Naive thymus-derived CD4-positive, alpha-beta T cell (primary cell): ENCODE measurements around the gene CHST3. TPM values are rescaled to one million over a fixed set of nuclear protein-coding genes. Genes with fewer than 3 reads are reported as not detected.
A peak's percentile ranks its signal among the peaks of the same experiment; 100 is the strongest.

ENCODE experiments used
- ATAC-seq: fragments of 150-1000 bp; cut with Tn5 transposase; 2 replicates; pipeline ENCODE4 v1.10.0; 2021; ENCODE audit warnings: mild to moderate bottlenecking, moderate library complexity
- CTCF ChIA-PET: fragments of 350-600 bp; sonication (Branson Sonifier 250); formaldehyde crosslinking; loops from one replicate; lab custom pipeline; 2021; ENCODE audit warnings: antibody characterized with exemption; lab: Charles Lee
- POLR2A ChIA-PET: fragments of 350-600 bp; sonication (Branson Sonifier 250); formaldehyde crosslinking; loops from one replicate; lab custom pipeline; 2021; ENCODE audit warnings: antibody characterized with exemption, inconsistent platforms; lab: Charles Lee
- DNase-seq, 9 donors: peaks; one replicate each; pipeline versions ENCODE4 v3.0.0 to v3.0.0-alpha.2; 2020 to 2022; ENCODE audit warnings: mixed read lengths in 1 of 9
- H3K27ac ChIP-seq: one replicate; pipeline ENCODE4 v1.7.0; 2013; ENCODE audit warnings: mild to moderate bottlenecking, low read depth, low read length, moderate library complexity
- H3K27me3 ChIP-seq, 2 donors: one replicate each; pipeline ENCODE4 v1.7.0; 2013; ENCODE audit warnings: low read length in 2 of 2, mild to moderate bottlenecking in 2 of 2, moderate library complexity in 2 of 2; ENCODE audit not compliant: control insufficient read depth in 2 of 2, insufficient read depth in 2 of 2
- H3K36me3 ChIP-seq, 3 experiments: 1 replicate in 2 of 3; 2 replicates in 1 of 3; pipeline ENCODE4 v1.7.0; 2013; ENCODE audit warnings: low read length in 3 of 3, mild to moderate bottlenecking in 3 of 3, moderate library complexity in 1 of 3; ENCODE audit not compliant: insufficient read depth in 3 of 3, control insufficient read depth in 2 of 3
- H3K4me1 ChIP-seq, 2 donors: one replicate each; pipeline ENCODE4 v1.7.0; 2013; ENCODE audit warnings: low read length in 2 of 2, mild to moderate bottlenecking in 2 of 2, moderate library complexity in 1 of 2; ENCODE audit not compliant: control insufficient read depth in 2 of 2, insufficient read depth in 2 of 2
- H3K4me3 ChIP-seq: 2 replicates; pipeline ENCODE4 v1.7.0; 2013; ENCODE audit warnings: mild to moderate bottlenecking, low read length
- H3K9me3 ChIP-seq, 3 experiments: 1 replicate in 2 of 3; 2 replicates in 1 of 3; pipeline ENCODE4 v1.7.0; 2013; ENCODE audit warnings: low read length in 3 of 3; ENCODE audit not compliant: control insufficient read depth in 2 of 3
- H3K27ac Mint-ChIP-seq, 9 donors: one replicate each; pipeline ENCODE4 v1.8.0; 2020 to 2022; ENCODE audit warnings: mixed read lengths in 9 of 9, mild to moderate bottlenecking in 8 of 9, moderate library complexity in 5 of 9, inconsistent platforms in 2 of 9
- H3K27me3 Mint-ChIP-seq, 5 donors: one replicate each; pipeline ENCODE4 v1.8.0; 2021 to 2022; ENCODE audit warnings: mixed read lengths in 5 of 5, mild to moderate bottlenecking in 1 of 5
- H3K36me3 Mint-ChIP-seq, 5 donors: one replicate each; pipeline ENCODE4 v1.8.0; 2020 to 2022; ENCODE audit warnings: mixed read lengths in 5 of 5, mild to moderate bottlenecking in 3 of 5, inconsistent platforms in 1 of 5
- H3K4me1 Mint-ChIP-seq, 7 donors: one replicate each; pipeline ENCODE4 v1.8.0; 2020 to 2022; ENCODE audit warnings: mixed read lengths in 7 of 7, mild to moderate bottlenecking in 3 of 7, inconsistent platforms in 1 of 7
- H3K4me3 Mint-ChIP-seq, 10 donors: one replicate each; pipeline ENCODE4 v1.8.0; 2020 to 2022; ENCODE audit warnings: mild to moderate bottlenecking in 10 of 10, mixed read lengths in 10 of 10, moderate library complexity in 6 of 10, inconsistent platforms in 2 of 10
- H3K9me3 Mint-ChIP-seq, 11 donors: one replicate each; pipeline ENCODE4 v1.8.0; 2020 to 2022; ENCODE audit warnings: mixed read lengths in 11 of 11, mild to moderate bottlenecking in 4 of 11, inconsistent platforms in 1 of 11, moderate library complexity in 1 of 11
- intact Hi-C, 2 donors: fragments of 100-400 bp; cut with micrococcal nuclease; formaldehyde crosslinking; loops; one replicate each; pipeline ENCODE4 v1.15.1; 2023
- polyA plus RNA-seq, 2 donors: library from polyadenylated mRNA; unstranded; fragments of 300-500 nt; fragmentation: Illumina TruSeq; gene quantifications; one replicate each; pipeline ENCODE4 v1.2.3, GENCODE V29; 2021
- total RNA-seq, 6 experiments: library from RNA in 5 of 6; stranded (reverse) in 5 of 6; gene quantifications; 1 replicate in 5 of 6; 2 replicates in 1 of 6; pipeline ENCODE4 v1.2.3 and lab custom pipeline; 2021 to 2026

The CHST3 gene
- total and polyA plus RNA-seq, 7 experiments from 2014 or later = 0.05 TPM; not detected in 6

GRCh38 chr10:71959526-71959925, 4.7 kb upstream of the CHST3 start:
- H3K9me3 ChIP-seq = peaks cover 0 to 7% (median 4%) of the 10 kb centered on the region in 3 experiments
- intact Hi-C loops = no loop called here
- Mint-ChIP-seq H3K27me3 (peaks cover 11 to 58% (median 19%) of the 10 kb centered on the region in 5 donors), H3K4me1 (peaks cover 0 to 8% (median 0%) of the 10 kb centered on the region in 7 donors), H3K9me3 (peaks cover 0 to 17% (median 5%) of the 10 kb centered on the region in 11 donors), H3K4me3 (no peak overlapping the region), H3K36me3 (peaks cover 0 to 5% (median 0%) of the 10 kb centered on the region in 5 donors), H3K27ac (no peak overlapping the region)
- DNase-seq (no peak), ATAC-seq (no peak)
- H3K4me3 ChIP-seq = no peak overlapping the region
- no peaks in the 10 kb centered on the region for H3K36me3 ChIP-seq
- H3K27ac ChIP-seq = no peak overlapping the region
- no peaks in the 10 kb centered on the region for H3K4me1 ChIP-seq
- ChIA-PET CTCF (interaction anchor here (0.6 kb wide), 1 partner anchor 67 kb away, joined by 3 read pairs; no protein-coding TSS in a partner anchor), POLR2A (no interaction called here)
- H3K27me3 ChIP-seq = no peaks in the 10 kb centered on the region

GRCh38 chr10:71961831-71962230, 2.4 kb upstream of the CHST3 start:
- no peak for DNase-seq
- H3K9me3 ChIP-seq = no peaks in the 10 kb centered on the region
- no peak overlapping the region for H3K27ac Mint-ChIP-seq
- H3K27me3 ChIP-seq = peaks cover 0 to 4% of the 10 kb centered on the region in 2 donors
- peaks cover 7 to 15% (median 8%) of the 10 kb centered on the region in 7 donors for H3K4me1 Mint-ChIP-seq
- no peak overlapping the region for H3K4me3 ChIP-seq
- H3K36me3 Mint-ChIP-seq = no peaks in the 10 kb centered on the region
- no peak for ATAC-seq
- intact Hi-C loops = no loop called here
- no peak overlapping the region for H3K27ac ChIP-seq
- no peaks in the 10 kb centered on the region for H3K9me3 Mint-ChIP-seq
- no peaks in the 10 kb centered on the region for H3K36me3 ChIP-seq
- H3K4me3 Mint-ChIP-seq = peak overlapping the region in 3 of 10 donors; percentile 42 to 89 (median 42)
- CTCF ChIA-PET = no interaction called here
- POLR2A ChIA-PET = no interaction called here
- H3K4me1 ChIP-seq = peaks cover 0 to 8% of the 10 kb centered on the region in 2 donors
- H3K27me3 Mint-ChIP-seq = peaks cover 32 to 73% (median 39%) of the 10 kb centered on the region in 5 donors

- ChIA-PET POLR2A (no interaction called here), CTCF (interaction anchor here (0.6 to 0.7 kb wide), 2 partner anchors 30 to 67 kb away, joined by 4 read pairs; no protein-coding TSS in a partner anchor)
- Mint-ChIP-seq H3K9me3 (no peaks in the 10 kb centered on the region), H3K36me3 (no peaks in the 10 kb centered on the region), H3K4me1 (peaks cover 7 to 15% (median 8%) of the 10 kb centered on the region in 7 donors), H3K4me3 (peak overlapping the region in 9 of 10 donors; percentile 54 to 89 (median 65)), H3K27ac (no peak overlapping the region), H3K27me3 (peaks cover 32 to 75% (median 39%) of the 10 kb centered on the region in 5 donors)
- no peaks in the 10 kb centered on the region for H3K36me3 ChIP-seq
- ATAC-seq = no peak
- H3K4me1 ChIP-seq = peaks cover 0 to 8% of the 10 kb centered on the region in 2 donors
- H3K27ac ChIP-seq = no peak overlapping the region
- intact Hi-C loops = no loop called here
- H3K4me3 ChIP-seq = no peak overlapping the region
- peaks cover 0 to 4% of the 10 kb centered on the region in 2 donors for H3K27me3 ChIP-seq
- no peaks in the 10 kb centered on the region for H3K9me3 ChIP-seq
- no peak for DNase-seq
These were observed 1.3 kb upstream of the CHST3 start for GRCh38 chr10:71962901-71963300.

DNA sequence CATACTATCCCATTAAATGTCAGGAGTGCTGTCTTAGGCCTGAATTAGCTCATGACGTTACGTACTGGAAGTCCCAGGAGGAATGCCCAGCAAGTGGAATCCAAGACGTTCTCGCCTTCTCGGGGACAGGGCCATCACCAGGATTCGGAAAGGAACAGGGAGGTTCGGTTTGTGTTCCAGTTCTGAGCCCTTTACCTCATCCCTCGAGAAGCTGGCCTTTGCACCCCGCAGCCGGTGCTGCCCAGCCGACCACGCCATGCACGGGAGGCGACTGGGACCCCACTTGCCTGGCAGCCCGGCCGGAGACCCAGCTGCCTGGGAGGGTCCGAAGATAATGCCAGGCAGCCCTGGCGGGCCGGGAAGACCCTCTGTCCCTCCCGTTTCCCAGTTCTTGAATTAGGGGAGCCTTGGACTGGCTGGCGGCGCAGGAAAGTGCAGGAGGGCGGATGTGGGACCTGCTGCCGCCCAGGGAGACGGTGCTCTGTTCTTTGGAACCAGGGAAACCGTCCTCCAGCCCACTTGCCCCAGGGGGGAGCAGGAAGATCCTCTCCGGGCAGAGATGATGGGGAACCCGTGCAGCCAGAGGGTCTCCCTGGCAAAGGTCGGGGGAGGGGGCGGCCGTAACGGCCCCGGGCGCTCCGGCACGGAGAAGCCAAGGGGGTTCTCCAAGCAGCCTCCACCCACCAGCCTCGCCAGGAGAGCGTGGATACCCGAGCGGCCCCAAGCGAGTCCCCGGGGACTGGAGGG, 671 bp upstream of the CHST3 start:
- intact Hi-C loops = loop anchor here in 1 of 2 donors (1.0 kb wide), 1 partner anchor 67 kb away; no protein-coding TSS in a partner anchor
- DNase-seq (no peak), ATAC-seq (no peak)
- H3K36me3 Mint-ChIP-seq = no peaks in the 10 kb centered on the region
- no peak overlapping the region for H3K27ac Mint-ChIP-seq
- POLR2A ChIA-PET = no interaction called here
- H3K4me1 Mint-ChIP-seq = peaks cover 7 to 15% (median 8%) of the 10 kb centered on the region in 7 donors
- peaks cover 0 to 8% of the 10 kb centered on the region in 2 donors for H3K4me1 ChIP-seq
- H3K9me3 ChIP-seq = no peaks in the 10 kb centered on the region
- CTCF ChIA-PET = interaction anchor here (0.6 to 0.7 kb wide), 2 partner anchors 29 to 67 kb away, joined by 4 read pairs; no protein-coding TSS in a partner anchor
- no peaks in the 10 kb centered on the region for H3K36me3 ChIP-seq
- peaks cover 0 to 4% of the 10 kb centered on the region in 2 donors for H3K27me3 ChIP-seq
- no peaks in the 10 kb centered on the region for H3K9me3 Mint-ChIP-seq
- no peak overlapping the region for H3K4me3 ChIP-seq
- H3K27ac ChIP-seq = no peak overlapping the region
- H3K27me3 Mint-ChIP-seq = peaks cover 32 to 75% (median 39%) of the 10 kb centered on the region in 5 donors
- peak overlapping the region in 9 of 10 donors; percentile 58 to 89 (median 65) for H3K4me3 Mint-ChIP-seq

DNA sequence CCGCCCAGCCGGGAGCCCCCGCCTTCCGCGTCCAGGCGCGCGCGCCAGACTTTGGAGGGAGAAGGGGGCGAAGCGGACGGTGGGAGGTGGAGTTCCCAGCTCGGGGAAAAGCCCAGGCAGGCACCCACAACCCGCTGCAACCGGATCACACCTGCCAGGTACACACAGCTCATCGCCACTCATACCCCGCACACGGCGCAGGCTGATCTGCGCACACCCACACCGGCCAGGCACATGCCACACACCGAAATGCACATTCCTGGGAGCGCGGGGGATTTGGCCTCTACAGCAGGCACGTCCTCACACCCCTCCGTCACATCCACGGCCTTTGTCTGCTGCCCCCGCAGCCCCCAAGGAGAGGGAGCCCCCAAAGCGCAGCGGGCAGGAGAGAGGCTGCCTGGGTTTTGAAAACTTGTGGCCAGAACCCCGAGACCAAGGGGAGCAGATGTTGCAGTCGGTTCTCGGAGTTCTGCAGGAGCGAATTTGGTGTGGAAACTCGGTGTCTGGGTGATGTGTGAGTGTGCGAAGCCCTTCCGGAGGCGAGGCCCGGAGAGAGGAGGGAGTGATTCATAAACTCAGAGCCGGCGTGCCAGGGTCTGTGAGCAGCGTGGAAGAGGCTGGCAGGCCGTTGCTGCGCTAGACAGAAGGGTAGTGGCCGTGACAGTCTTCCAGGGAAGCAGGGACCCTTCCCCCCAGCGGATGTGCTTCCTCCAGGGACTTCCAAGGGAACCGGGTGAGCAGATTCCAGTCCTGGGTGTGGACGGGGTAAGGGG, 734 bp downstream of the CHST3 start:
- peak overlapping the region; percentile 75 to 89 (median 82) for H3K4me3 Mint-ChIP-seq
- intact Hi-C loops = loop anchor here in 1 of 2 donors (1.0 kb wide), 1 partner anchor 69 kb away; no protein-coding TSS in a partner anchor
- Histone ChIP-seq H3K27ac (no peak overlapping the region), H3K4me1 (peaks cover 0 to 8% of the 10 kb centered on the region in 2 donors), H3K36me3 (no peaks in the 10 kb centered on the region), H3K4me3 (peak overlapping the region; percentile 43), H3K9me3 (no peaks in the 10 kb centered on the region), H3K27me3 (peaks cover 0 to 4% of the 10 kb centered on the region in 2 donors)
- ChIA-PET CTCF (interaction anchor here (1.2 kb wide), 1 partner anchor 68 kb away, joined by 8 read pairs; no protein-coding TSS in a partner anchor), POLR2A (no interaction called here)
- peaks cover 32 to 62% (median 39%) of the 10 kb centered on the region in 5 donors for H3K27me3 Mint-ChIP-seq
- H3K4me1 Mint-ChIP-seq = peaks cover 7 to 15% (median 8%) of the 10 kb centered on the region in 7 donors
- ATAC-seq = peak; percentile 38
- DNase-seq = peak in 5 of 9 donors; percentile 10 to 24 (median 21)
- H3K36me3 Mint-ChIP-seq = no peaks in the 10 kb centered on the region
- H3K9me3 Mint-ChIP-seq = no peaks in the 10 kb centered on the region
- H3K27ac Mint-ChIP-seq = peak overlapping the region in 3 of 9 donors; percentile 11 to 36 (median 13)

- ChIA-PET POLR2A (no interaction called here), CTCF (no interaction called here)
- no peak for ATAC-seq
- Histone ChIP-seq H3K4me1 (peaks cover 0 to 8% of the 10 kb centered on the region in 2 donors), H3K27ac (no peak overlapping the region), H3K9me3 (no peaks in the 10 kb centered on the region), H3K36me3 (no peaks in the 10 kb centered on the region), H3K27me3 (peaks cover 0 to 4% of the 10 kb centered on the region in 2 donors), H3K4me3 (no peak overlapping the region)
- H3K4me3 Mint-ChIP-seq = peak overlapping the region; percentile 38 to 89 (median 82)
- no peak overlapping the region for H3K27ac Mint-ChIP-seq
- H3K9me3 Mint-ChIP-seq = no peaks in the 10 kb centered on the region
- peaks cover 32 to 56% (median 39%) of the 10 kb centered on the region in 5 donors for H3K27me3 Mint-ChIP-seq
- H3K36me3 Mint-ChIP-seq = no peaks in the 10 kb centered on the region
- no peak for DNase-seq
- intact Hi-C loops = no loop called here
- H3K4me1 Mint-ChIP-seq = peaks cover 7 to 15% (median 8%) of the 10 kb centered on the region in 7 donors
These were observed 1.4 kb downstream of the CHST3 start for GRCh38 chr10:71965623-71966022.
